A549 (cell line): ENCODE measurements around the gene PAQR6. TPM values are rescaled to one million over a fixed set of nuclear protein-coding genes. Genes with fewer than 3 reads are reported as not detected.

Experiments
- ATAC-seq, 2 experiments: fragments of 200-7000 bp in 1 of 2; fragments of >200 bp in 1 of 2; cut with Nextera tagmentation in 1 of 2; cut with Tn5 transposase in 1 of 2; 3 replicates each; pipeline versions ENCODE4 v1.8.0 to v1.9.1; 2018 to 2020; ENCODE audit warnings: mild to moderate bottlenecking in 1 of 2, moderate library complexity in 1 of 2
- CTCF ChIA-PET: fragments of 300-600 bp; sonication (Branson Sonifier 250); formaldehyde crosslinking; extraction: SDS; loops from one replicate; lab custom pipeline; 2021; ENCODE audit warnings: antibody characterized with exemption, inconsistent platforms; lab: Yijun Ruan, JAX
- POLR2A ChIA-PET: fragments of 350-600 bp; formaldehyde crosslinking; extraction: SDS; loops from one replicate; lab custom pipeline; 2021; ENCODE audit warnings: antibody characterized with exemption, inconsistent platforms; lab: Yijun Ruan, JAX
- DNase-seq, 2 experiments: peaks; one replicate each; pipeline versions ENCODE4 v3.0.0 to v3.0.0-alpha.2; 2011 to 2016; ENCODE audit warnings: low read depth in 1 of 2, low spot score in 1 of 2
- FAIRE-seq: peaks from 2 replicates; lab custom pipeline; 2011; peaks lifted over from hg19 to GRCh38; lab: Jason Lieb, UNC
- H3K27ac ChIP-seq, 2 experiments: fragments of >200 bp; sonication (Bioruptor Twin); formaldehyde crosslinking; 3 replicates each; pipeline ENCODE4 v1.5.1; 2016 to 2017
- H3K4me1 ChIP-seq: fragments of >200 bp; sonication (Bioruptor Twin); formaldehyde crosslinking; 3 replicates; pipeline ENCODE4 v1.6.1; 2016
- H3K4me2 ChIP-seq: fragments of >200 bp; sonication (Bioruptor Twin); formaldehyde crosslinking; 3 replicates; pipeline ENCODE4 v1.6.1; 2016
- H3K4me3 ChIP-seq: fragments of >200 bp; sonication (Bioruptor Twin); formaldehyde crosslinking; 3 replicates; pipeline ENCODE4 v1.5.1; 2016
- H3K9me3 ChIP-seq: fragments of >200 bp; sonication (Bioruptor Twin); formaldehyde crosslinking; 3 replicates; pipeline ENCODE4 v1.6.1; 2016
- CBX2 ChIP-seq: fragments of 200-600 bp; sonication (generic); IDR thresholded peaks from 2 replicates; pipeline ENCODE4 v1.6.1; 2016; ENCODE audit warnings: low read depth, mild to moderate bottlenecking, borderline replicate concordance
- EHF ChIP-seq: fragments of 250-450 bp; sonication (Bioruptor Pico); IDR thresholded peaks from 2 replicates; pipeline ENCODE4 v1.5.0; 2020; ENCODE audit warnings: mild to moderate bottlenecking
- ESRRA ChIP-seq: fragments of 150-350 bp; IDR thresholded peaks from 2 replicates; pipeline ENCODE4 v1.6.1; 2014; ENCODE audit warnings: mild to moderate bottlenecking, low read length, borderline replicate concordance
- FOSL2 ChIP-seq, 2 experiments: fragments of 450-650 bp in 1 of 2; fragments of >200 bp in 1 of 2; sonication (Bioruptor Twin) in 1 of 2; formaldehyde crosslinking; IDR thresholded peaks; 2 replicates each; pipeline versions ENCODE4 v1.5.0 to v1.6.1; 2016 to 2020; ENCODE audit warnings: mild to moderate bottlenecking in 1 of 2, moderate library complexity in 1 of 2
- GATA3 ChIP-seq: IDR thresholded peaks from 2 replicates; pipeline ENCODE4 v1.6.1; 2012; ENCODE audit warnings: borderline replicate concordance
- HDAC2 ChIP-seq: fragments of 200-600 bp; sonication (generic); IDR thresholded peaks from 2 replicates; pipeline ENCODE4 v1.6.1; 2016
- HEYL ChIP-seq: fragments of 250-450 bp; sonication (Bioruptor Pico); IDR thresholded peaks from 2 replicates; pipeline ENCODE4 v1.8.0; 2021; ENCODE audit warnings: mild to moderate bottlenecking, moderate library complexity
- HOXB13 ChIP-seq: fragments of 250-450 bp; sonication (Bioruptor Pico); IDR thresholded peaks from 2 replicates; pipeline ENCODE4 v1.5.0; 2020; ENCODE audit warnings: low read depth, mild to moderate bottlenecking, moderate library complexity
- HOXB5 ChIP-seq: fragments of 250-450 bp; sonication (Bioruptor Pico); IDR thresholded peaks from 2 replicates; pipeline ENCODE4 v1.5.0; 2020; ENCODE audit warnings: mild to moderate bottlenecking, moderate library complexity
- JUNB ChIP-seq: fragments of >200 bp; sonication (Bioruptor Twin); formaldehyde crosslinking; IDR thresholded peaks from 2 replicates; pipeline ENCODE4 v1.6.1; 2016
- MAZ ChIP-seq: fragments of 150-350 bp; IDR thresholded peaks from 2 replicates; pipeline ENCODE4 v1.6.1; 2014; ENCODE audit warnings: antibody characterized with exemption, low read depth, low read length, borderline replicate concordance
- MYC ChIP-seq: IDR thresholded peaks from 2 replicates; pipeline ENCODE4 v1.6.1; 2012; ENCODE audit warnings: mild to moderate bottlenecking, inconsistent platforms, low read length, improper control_type of control experiment, borderline replicate concordance
- NFE2L2 ChIP-seq: fragments of 150-350 bp; conservative IDR thresholded peaks from 2 replicates; pipeline ENCODE4 v1.6.1; 2014; ENCODE audit warnings: low read length
- NR3C1 ChIP-seq: fragments of >200 bp; sonication (Bioruptor Twin); formaldehyde crosslinking; IDR thresholded peaks from 3 replicates; pipeline ENCODE4 v1.6.1; 2017
- PHF8 ChIP-seq: fragments of 200-600 bp; sonication (generic); IDR thresholded peaks from 2 replicates; pipeline ENCODE4 v1.6.1; 2016; ENCODE audit warnings: low read depth, mild to moderate bottlenecking, antibody characterized with exemption, moderate library complexity, borderline replicate concordance
- RNF2 ChIP-seq: fragments of 200-600 bp; sonication (generic); IDR thresholded peaks from 2 replicates; pipeline ENCODE4 v1.6.1; 2016; ENCODE audit warnings: low read depth, mild to moderate bottlenecking, antibody characterized with exemption, moderate library complexity, borderline replicate concordance
- SMC3 ChIP-seq: fragments of >200 bp; sonication (Bioruptor Twin); formaldehyde crosslinking; IDR thresholded peaks from 3 replicates; pipeline ENCODE4 v1.6.1; 2018; ENCODE audit warnings: inconsistent platforms
- TFCP2L1 ChIP-seq: fragments of 250-450 bp; sonication (Bioruptor Pico); IDR thresholded peaks from 2 replicates; pipeline ENCODE4 v1.5.0; 2021; ENCODE audit warnings: mild to moderate bottlenecking
- ZC3H11A ChIP-seq: fragments of 450-650 bp; IDR thresholded peaks from 2 replicates; pipeline ENCODE4 v1.6.1; 2014; ENCODE audit warnings: antibody characterized with exemption, mild to moderate bottlenecking
- WGBS: methylation state at CpG from one replicate; pipeline ENCODE4 v1.1.6; 2017; ENCODE audit errors: missing lambda C conversion rate; 5-methylcytosine and 5-hydroxymethylcytosine counted together
- polyA plus RNA-seq, 4 experiments: library from polyadenylated mRNA; depleted of rRNA in 3 of 4; stranded (reverse); fragments of >200 nt; fragmentation: RNase III in 1 of 4; extraction: RNeasy Plus Mini Kit Qiagen cat#74134 plus additional on column Dnase treatment in 1 of 4; gene quantifications; 2 replicates in 3 of 4; 3 replicates in 1 of 4; pipeline ENCODE4 v1.2.3, GENCODE V29; 2011 to 2017
- TF ChIP-seq, protein P1 (sequence below): fragments of 250-450 bp; sonication (Bioruptor Pico); IDR thresholded peaks from 2 replicates; pipeline ENCODE4 v1.5.0; 2020; ENCODE audit warnings: low read depth, mild to moderate bottlenecking, moderate library complexity
- TF ChIP-seq, protein P2 (sequence below): IDR thresholded peaks from 2 replicates; pipeline ENCODE4 v1.6.1; 2012
- TF ChIP-seq, protein P3 (sequence below): IDR thresholded peaks from 2 replicates; pipeline ENCODE4 v1.6.1; 2012
- TF ChIP-seq, protein P4 (sequence below): fragments of >200 bp; sonication (Bioruptor Twin); formaldehyde crosslinking; IDR thresholded peaks from 2 replicates; pipeline ENCODE4 v1.6.1; 2016

PAQR6 gene
- polyA plus RNA-seq, 2 of the 4 experiments (the other 2 are of a cell fraction): 2.4 to 8.6 TPM

DNA sequence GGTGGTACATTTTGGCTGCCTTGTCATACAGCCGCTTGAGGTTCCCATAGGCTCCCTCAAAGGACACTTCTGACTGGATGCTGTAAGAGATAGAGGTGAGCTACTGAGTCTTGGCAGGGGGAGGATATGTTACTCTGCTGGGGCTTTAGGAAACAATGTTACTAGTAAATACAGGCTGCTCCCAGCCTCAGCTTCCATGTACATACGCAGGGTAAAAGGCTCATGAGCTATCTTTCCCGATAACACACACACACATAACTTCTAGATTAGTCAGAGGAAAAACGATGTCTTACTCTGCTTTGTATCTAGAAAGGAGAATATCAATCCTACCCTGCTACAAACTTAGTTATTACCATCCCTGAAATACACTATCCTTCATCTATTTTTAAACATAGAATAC, 20.5 kb upstream of the PAQR6 start:
- Histone ChIP-seq H3K4me1 (peaks cover 3% of the 10 kb centered on the region; the same call in 2 of the 3 replicates), H3K9me3 (no peaks in the 10 kb centered on the region), H3K4me3 (no peak overlapping the region), H3K27ac (no peak overlapping the region), H3K4me2 (no peak overlapping the region)
- ATAC-seq (no peak), FAIRE-seq (no peak), DNase-seq (no peak)
- TF ChIP-seq PHF8 (no peak), ESRRA (no peak), GATA3 (no peak), NFE2L2 (no peak), MYC (no peak), CBX2 (no peak), EHF (CRISPR knock-in tag) (no peak), RNF2 (no peak), HOXB5 (CRISPR knock-in tag) (no peak), HEYL (CRISPR knock-in tag) (no peak), NR3C1 (no peak), HDAC2 (no peak), ZC3H11A (no peak), FOSL2 (IDR thresholded peaks at IDR 0.05) (no peak), FOSL2 (CRISPR knock-in tag; IDR thresholded peaks at IDR 0.05) (no peak), MAZ (no peak), JUNB (no peak)
- TF ChIP-seq, protein P1, sequence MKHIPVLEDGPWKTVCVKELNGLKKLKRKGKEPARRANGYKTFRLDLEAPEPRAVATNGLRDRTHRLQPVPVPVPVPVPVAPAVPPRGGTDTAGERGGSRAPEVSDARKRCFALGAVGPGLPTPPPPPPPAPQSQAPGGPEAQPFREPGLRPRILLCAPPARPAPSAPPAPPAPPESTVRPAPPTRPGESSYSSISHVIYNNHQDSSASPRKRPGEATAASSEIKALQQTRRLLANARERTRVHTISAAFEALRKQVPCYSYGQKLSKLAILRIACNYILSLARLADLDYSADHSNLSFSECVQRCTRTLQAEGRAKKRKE: no peak
- TF ChIP-seq, protein P2, sequence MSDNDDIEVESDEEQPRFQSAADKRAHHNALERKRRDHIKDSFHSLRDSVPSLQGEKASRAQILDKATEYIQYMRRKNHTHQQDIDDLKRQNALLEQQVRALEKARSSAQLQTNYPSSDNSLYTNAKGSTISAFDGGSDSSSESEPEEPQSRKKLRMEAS: no peak
- TF ChIP-seq, all 56 proteins: peak for 0
- CTCF ChIA-PET: interaction anchor here (0.9 to 1.0 kb wide), 2 partner anchors 13 to 172 kb away, joined by 3 to 5 read pairs; no protein-coding TSS in a partner anchor
- POLR2A ChIA-PET: interaction anchor here (1.0 kb wide), 1 partner anchor 11 kb away, joined by 3 read pairs; no protein-coding TSS in a partner anchor
- 52% methylated on average over 4 of the region's 4 CpGs for WGBS

DNA sequence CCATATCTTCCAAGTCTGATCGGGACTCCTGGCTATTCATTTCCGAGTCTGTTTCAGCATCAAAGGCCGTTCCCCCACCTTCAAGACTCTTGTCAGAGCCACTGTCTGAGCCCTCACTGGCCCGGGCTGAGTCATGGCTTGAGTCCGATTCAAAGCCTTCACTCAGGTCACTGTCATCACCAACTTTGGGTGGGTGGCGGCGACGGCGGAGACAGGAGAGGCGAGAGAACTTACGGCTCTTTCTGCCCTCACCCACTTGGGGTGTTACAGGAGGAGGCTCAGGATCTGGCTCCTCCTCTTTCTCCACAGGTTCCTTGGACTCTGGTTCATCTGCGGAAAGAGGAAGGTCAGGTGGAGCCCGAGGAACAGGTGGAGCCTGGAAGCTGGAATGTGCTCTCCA, 18.2 kb upstream of the PAQR6 start:
- POLR2A ChIA-PET: no interaction called here
- no peak for FAIRE-seq

More for the DNA sequence above, 18.2 kb upstream of the PAQR6 start:
- H3K9me3 ChIP-seq: no peaks in the 10 kb centered on the region
- CTCF ChIA-PET: no interaction called here
- whole genome bisulfite sequencing: 92% methylated on average over 13 of the region's 13 CpGs
- H3K4me1 ChIP-seq: peaks cover 15% of the 10 kb centered on the region
- DNase-seq (no peak), ATAC-seq (no peak)
- H3K27ac ChIP-seq: no peak overlapping the region
- TF ChIP-seq, protein P3, sequence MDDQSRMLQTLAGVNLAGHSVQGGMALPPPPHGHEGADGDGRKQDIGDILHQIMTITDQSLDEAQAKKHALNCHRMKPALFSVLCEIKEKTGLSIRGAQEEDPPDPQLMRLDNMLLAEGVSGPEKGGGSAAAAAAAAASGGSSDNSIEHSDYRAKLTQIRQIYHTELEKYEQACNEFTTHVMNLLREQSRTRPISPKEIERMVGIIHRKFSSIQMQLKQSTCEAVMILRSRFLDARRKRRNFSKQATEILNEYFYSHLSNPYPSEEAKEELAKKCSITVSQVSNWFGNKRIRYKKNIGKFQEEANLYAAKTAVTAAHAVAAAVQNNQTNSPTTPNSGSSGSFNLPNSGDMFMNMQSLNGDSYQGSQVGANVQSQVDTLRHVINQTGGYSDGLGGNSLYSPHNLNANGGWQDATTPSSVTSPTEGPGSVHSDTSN: no peak
- TF ChIP-seq HOXB13 (CRISPR knock-in tag): no peak
- TF ChIP-seq, protein P4, sequence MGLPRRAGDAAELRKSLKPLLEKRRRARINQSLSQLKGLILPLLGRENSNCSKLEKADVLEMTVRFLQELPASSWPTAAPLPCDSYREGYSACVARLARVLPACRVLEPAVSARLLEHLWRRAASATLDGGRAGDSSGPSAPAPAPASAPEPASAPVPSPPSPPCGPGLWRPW: no peak
- no peak for TF ChIP-seq CBX2
- no peak for TF ChIP-seq TFCP2L1 (CRISPR knock-in tag)
- TF ChIP-seq, protein P2: no peak
- no peak for TF ChIP-seq GATA3
- TF ChIP-seq SMC3: no peak
- no peak overlapping the region for H3K4me2 ChIP-seq
- H3K4me3 ChIP-seq: no peak overlapping the region
